Hindlimb muscle (tissue), 1 donor: ENCODE measurements around the gene CLK1. TPM values are rescaled to one million over a fixed set of nuclear protein-coding genes. Genes with fewer than 3 reads are reported as not detected.
"Not testable (repeated sequence)": the region's sequence is repeated elsewhere in the genome, so short reads cannot be mapped to it uniquely, and the experiment has no call there.

Experiments used
- DNase-seq: peaks from one replicate; pipeline ENCODE4 v3.0.0-alpha.2; 2013
- polyA plus RNA-seq: library from polyadenylated mRNA; unstranded; fragments of 120-200 nt; gene quantifications from one replicate; pipeline ENCODE4 v1.2.1, GENCODE V29; 2013; ENCODE audit not compliant: insufficient read length

Gene CLK1
- polyA plus RNA-seq: 123 TPM

- peak; percentile 99 for DNase-seq
Measured at GRCh38 chr2:200864176-200865034, at the start of gene CLK1. CLK1 (minus strand) TSS chr2:200864658; CDS start chr2:200861862, 2,796 bp downstream.

GRCh38 chr2:200913654-200914053, 49.2 kb upstream of the CLK1 start:
- DNase-seq: no peak

GRCh38 chr2:200909958-200910357, 45.5 kb upstream of the CLK1 start:
- no peak for DNase-seq

- DNase-seq: peak; percentile 51
Measured at GRCh38 chr2:200905618-200906296, 41.3 kb upstream of the CLK1 start.

- DNase-seq: peak; percentile 68
Measured at GRCh38 chr2:200901459-200902072, 37.1 kb upstream of the CLK1 start.

GRCh38 chr2:200899482-200899881, 35.0 kb upstream of the CLK1 start:
- no peak for DNase-seq

- DNase-seq: peak; percentile 98
Measured at GRCh38 chr2:200888704-200889625, 24.5 kb upstream of the CLK1 start, which contains the start of the genes NIF3L1 and PPIL3. NIF3L1 (plus strand) TSS chr2:200889371; CDS start chr2:200891944, 2,573 bp downstream. PPIL3 (minus strand) TSS chr2:200889077; CDS start chr2:200887615, 1,462 bp downstream.

- not testable (repeated sequence) for DNase-seq
Measured at GRCh38 chr2:200881715-200882249, 17.3 kb upstream of the CLK1 start.

- DNase-seq: no peak
Measured at GRCh38 chr2:200878289-200878880, 13.9 kb upstream of the CLK1 start.

GRCh38 chr2:200877443-200877842, 13.0 kb upstream of the CLK1 start:
- DNase-seq: no peak

- DNase-seq: no peak
Measured at GRCh38 chr2:200873560-200873959, 9.1 kb upstream of the CLK1 start.

GRCh38 chr2:200871151-200871550, 6.7 kb upstream of the CLK1 start:
- DNase-seq: no peak

GRCh38 chr2:200869014-200869413, 4.6 kb upstream of the CLK1 start:
- no peak for DNase-seq

- no peak for DNase-seq
Measured at GRCh38 chr2:200863782-200864175, 679 bp downstream of the CLK1 start.

- peak; percentile 65 for DNase-seq
Measured at GRCh38 chr2:200862532-200863000, 1.9 kb downstream of the CLK1 start.

- DNase-seq: peak; percentile 14
Measured at GRCh38 chr2:200861617-200862155, 2.8 kb downstream of the CLK1 start.

GRCh38 chr2:200860092-200860795, 4.2 kb downstream of the CLK1 start:
- no peak for DNase-seq

GRCh38 chr2:200856806-200857205, 7.7 kb downstream of the CLK1 start:
- DNase-seq: no peak

- DNase-seq: no peak
Measured at GRCh38 chr2:200852605-200853004, 11.9 kb downstream of the CLK1 start.
